H1 (cell line): ENCODE measurements around the gene FRMD4B. TPM values are rescaled to one million over a fixed set of nuclear protein-coding genes. Genes with fewer than 3 reads are reported as not detected.

Experiments used
- CTCF ChIA-PET: fragments of 300-600 bp; sonication (Branson Sonifier 250); formaldehyde crosslinking; loops from one replicate; lab custom pipeline; 2021; ENCODE audit not compliant: partially characterized antibody; lab: Charles Lee
- POLR2A ChIA-PET: fragments of 300-600 bp; sonication (Branson Sonifier 250); formaldehyde crosslinking; loops from one replicate; lab custom pipeline; 2021; ENCODE audit warnings: inconsistent platforms; ENCODE audit not compliant: partially characterized antibody; lab: Charles Lee
- DNase-seq, 2 experiments: peaks; one replicate each; pipeline versions ENCODE4 v3.0.0 to v3.0.0-alpha.2; 2010 to 2022; ENCODE audit warnings: low spot score in 2 of 2, low read depth in 1 of 2, mixed read lengths in 1 of 2
- FAIRE-seq: peaks from 2 replicates; lab custom pipeline; 2011; peaks lifted over from hg19 to GRCh38; lab: Jason Lieb, UNC
- H2AFZ ChIP-seq: 2 replicates; pipeline ENCODE4 v1.8.1; 2012; ENCODE audit warnings: low read length, inconsistent platforms
- H2AK5ac ChIP-seq: 2 replicates; pipeline ENCODE4 v1.6.1; 2013; ENCODE audit warnings: low read depth, low read length
- H2BK120ac ChIP-seq: replicated peaks from 2 replicates; pipeline ENCODE3; 2013; ENCODE audit warnings: low read depth, low read length, inconsistent platforms
- H2BK12ac ChIP-seq: 2 replicates; pipeline ENCODE4 v1.6.1; 2013; ENCODE audit warnings: low read depth, low read length
- H2BK15ac ChIP-seq: 2 replicates; pipeline ENCODE4 v1.6.1; 2013; ENCODE audit warnings: low read length
- H2BK20ac ChIP-seq: 2 replicates; pipeline ENCODE4 v1.6.1; 2013; ENCODE audit warnings: low read length
- H2BK5ac ChIP-seq: 2 replicates; pipeline ENCODE4 v1.6.1; 2013; ENCODE audit warnings: low read depth, low read length
- H3K14ac ChIP-seq: 2 replicates; pipeline ENCODE4 v1.6.1; 2013; ENCODE audit warnings: inconsistent platforms; ENCODE audit not compliant: insufficient read length
- H3K18ac ChIP-seq: 2 replicates; pipeline ENCODE4 v1.6.1; 2013; ENCODE audit warnings: low read length; ENCODE audit errors: extremely low read depth
- H3K23ac ChIP-seq: 2 replicates; pipeline ENCODE4 v1.6.1; 2013; ENCODE audit warnings: inconsistent platforms; ENCODE audit not compliant: insufficient read length
- H3K23me2 ChIP-seq: 2 replicates; pipeline ENCODE4 v1.6.1; 2013; ENCODE audit warnings: low read depth, low read length
- H3K27ac ChIP-seq: 2 replicates; pipeline ENCODE4 v1.6.1; 2011; ENCODE audit warnings: low read depth, low read length, inconsistent platforms
- H3K27me3 ChIP-seq, 4 experiments: replicated peaks in 1 of 4; 1 replicate in 1 of 4; 2 replicates in 3 of 4; pipeline versions ENCODE4 v1.6.1 to v1.8.1; 2011 to 2013; ENCODE audit warnings: low read length in 3 of 4, mild to moderate bottlenecking in 3 of 4, inconsistent platforms in 2 of 4, mixed read lengths in 2 of 4, moderate library complexity in 1 of 4; ENCODE audit not compliant: control insufficient read depth in 3 of 4, insufficient read depth in 3 of 4; ENCODE audit errors: extremely low read depth in 1 of 4
- H3K36me3 ChIP-seq, 4 experiments: 2 replicates each; pipeline versions ENCODE4 v1.6.1 to v1.8.1; 2011 to 2013; ENCODE audit warnings: mild to moderate bottlenecking in 4 of 4, low read length in 3 of 4, moderate library complexity in 2 of 4, control low read depth in 1 of 4, inconsistent platforms in 1 of 4; ENCODE audit not compliant: insufficient read depth in 4 of 4, control insufficient read depth in 2 of 4
- H3K4ac ChIP-seq: replicated peaks from 2 replicates; pipeline ENCODE3; 2013; ENCODE audit warnings: low read length, low read depth, mixed read lengths, inconsistent platforms; ENCODE audit not compliant: insufficient read length
- H3K4me1 ChIP-seq, 4 experiments: replicated peaks in 1 of 4; 1 replicate in 1 of 4; 2 replicates in 3 of 4; pipeline versions ENCODE4 v1.6.1 to v1.8.1; 2011 to 2013; ENCODE audit warnings: low read length in 3 of 4, inconsistent platforms in 2 of 4, mixed read lengths in 1 of 4; ENCODE audit not compliant: insufficient read depth in 4 of 4, control insufficient read depth in 3 of 4
- H3K4me2 ChIP-seq, 2 experiments: 2 replicates each; pipeline versions ENCODE4 v1.6.1 to v1.8.1; 2011 to 2013; ENCODE audit warnings: low read depth in 2 of 2, low read length in 2 of 2, control low read depth in 1 of 2, inconsistent platforms in 1 of 2, mild to moderate bottlenecking in 1 of 2; ENCODE audit not compliant: insufficient read depth in 1 of 2
- H3K4me3 ChIP-seq, 4 experiments: fragments of 200-600, 300-600 bp in 1 of 4; sonication (generic), shearing (Covaris generic), sonication (Bioruptor Twin) in 1 of 4; 2 replicates each; pipeline versions ENCODE4 v1.5.1 to v1.8.1; 2011 to 2016; ENCODE audit warnings: low read length in 4 of 4, low read depth in 3 of 4, control low read depth in 2 of 4, inconsistent platforms in 2 of 4, mild to moderate bottlenecking in 2 of 4, mixed read lengths in 1 of 4, moderate library complexity in 1 of 4; ENCODE audit not compliant: insufficient read depth in 2 of 4; ENCODE audit errors: extremely low read depth in 1 of 4
- H3K56ac ChIP-seq: replicated peaks from 2 replicates; pipeline ENCODE3; 2013; ENCODE audit warnings: low read depth, mild to moderate bottlenecking, mixed read lengths, low read length, inconsistent platforms; ENCODE audit not compliant: insufficient read length
- H3K79me1 ChIP-seq: 2 replicates; pipeline ENCODE4 v1.6.1; 2013; ENCODE audit warnings: low read depth, low read length, control low read depth
- H3K79me2 ChIP-seq, 2 experiments: 2 replicates each; pipeline versions ENCODE4 v1.6.1 to v1.8.1; 2012 to 2013; ENCODE audit warnings: low read length in 2 of 2, mild to moderate bottlenecking in 2 of 2, inconsistent platforms in 1 of 2; ENCODE audit not compliant: insufficient read depth in 2 of 2, control insufficient read depth in 1 of 2
- H3K9ac ChIP-seq, 4 experiments: replicated peaks in 1 of 4; 1 replicate in 1 of 4; 2 replicates in 3 of 4; pipeline versions ENCODE4 v1.6.1 to v1.8.1; 2011 to 2013; ENCODE audit warnings: low read depth in 3 of 4, low read length in 3 of 4, control low read depth in 2 of 4, mild to moderate bottlenecking in 2 of 4, moderate library complexity in 2 of 4, inconsistent platforms in 1 of 4; ENCODE audit errors: extremely low read depth in 1 of 4
- H3K9me3 ChIP-seq, 2 experiments: 2 replicates each; pipeline versions ENCODE4 v1.6.1 to v1.8.1; 2012 to 2013; ENCODE audit warnings: mild to moderate bottlenecking in 2 of 2, moderate library complexity in 2 of 2, control low read depth in 1 of 2, inconsistent platforms in 1 of 2, low read depth in 1 of 2, low read length in 1 of 2, mixed read lengths in 1 of 2; ENCODE audit not compliant: insufficient read depth in 2 of 2
- H4K20me1 ChIP-seq, 2 experiments: replicated peaks in 1 of 2; 2 replicates each; pipeline versions ENCODE3 to v1.8.1; 2011 to 2013; ENCODE audit warnings: inconsistent platforms in 2 of 2, low read length in 2 of 2, mild to moderate bottlenecking in 1 of 2; ENCODE audit not compliant: insufficient read depth in 2 of 2, control insufficient read depth in 1 of 2
- H4K5ac ChIP-seq: 2 replicates; pipeline ENCODE4 v1.6.1; 2013; ENCODE audit warnings: low read length, low read depth, mixed read lengths, inconsistent platforms; ENCODE audit not compliant: insufficient read length
- H4K8ac ChIP-seq: 2 replicates; pipeline ENCODE4 v1.8.0; 2013; ENCODE audit warnings: mild to moderate bottlenecking, moderate library complexity, low read length, inconsistent platforms; ENCODE audit not compliant: insufficient read depth; ENCODE audit errors: extremely low read depth
- H4K91ac ChIP-seq: replicated peaks from 2 replicates; pipeline ENCODE3; 2013; ENCODE audit warnings: low read length, mixed read lengths, inconsistent platforms; ENCODE audit not compliant: insufficient read length
- BRCA1 ChIP-seq: IDR thresholded peaks from 2 replicates; pipeline ENCODE4 v1.6.1; 2012; ENCODE audit warnings: low read depth, low read length, improper control_type of control experiment
- CBX8 ChIP-seq: fragments of 300-800, 300-1000 bp; sonication (generic); IDR thresholded peaks from 2 replicates; pipeline ENCODE4 v1.7.1; 2016; ENCODE audit warnings: low read depth, low read length, borderline replicate concordance
- EGR1 ChIP-seq: IDR thresholded peaks from 2 replicates; pipeline ENCODE4 v1.6.1; 2011; ENCODE audit warnings: low read depth, low read length, borderline replicate concordance
- RXRA ChIP-seq: IDR thresholded peaks from 2 replicates; pipeline ENCODE4 v1.6.1; 2011; ENCODE audit warnings: low read depth, mild to moderate bottlenecking, low read length, moderate library complexity; ENCODE audit not compliant: insufficient read depth
- SAP30 ChIP-seq: fragments of 300-600 bp; sonication (generic); IDR thresholded peaks from 2 replicates; pipeline ENCODE4 v1.7.1; 2012; ENCODE audit warnings: low read length, moderate library complexity, mild to moderate bottlenecking, inconsistent platforms; ENCODE audit not compliant: insufficient read depth, insufficient replicate concordance
- SIN3A ChIP-seq, 2 experiments: IDR thresholded peaks in 1 of 2; conservative IDR thresholded peaks in 1 of 2; 2 replicates each; pipeline ENCODE4 v1.6.1; 2011 to 2012; ENCODE audit warnings: low read length in 2 of 2, improper control_type of control experiment in 1 of 2, low read depth in 1 of 2, mild to moderate bottlenecking in 1 of 2
- SIRT6 ChIP-seq: IDR thresholded peaks from one replicate; pipeline ENCODE4 v1.7.1; 2012; ENCODE audit warnings: low read length, inconsistent platforms
- ZNF274 ChIP-seq: IDR thresholded peaks from 2 replicates; pipeline ENCODE4 v1.7.0; 2012; ENCODE audit warnings: low read length, borderline replicate concordance; ENCODE audit errors: extremely low read depth
- WGBS, 2 experiments: shearing (Covaris generic) in 1 of 2; methylation state at CpG; one replicate each; pipeline versions ENCODE4 v1.1.6 to v1.1.7; 2013 to 2015; ENCODE audit warnings: low lambda C conversion rate in 2 of 2, mixed read lengths in 2 of 2, inconsistent platforms in 1 of 2, low coverage in 1 of 2, missing lambda C conversion rate in 1 of 2; ENCODE audit not compliant: insufficient replicate concordance in 2 of 2, insufficient coverage in 1 of 2, insufficient read length in 1 of 2; ENCODE audit errors: extremely low coverage in 1 of 2, missing lambda C conversion rate in 1 of 2; 5-methylcytosine and 5-hydroxymethylcytosine counted together
- polyA plus RNA-seq, 7 experiments: library from polyadenylated mRNA; depleted of rRNA in 3 of 7; stranded (reverse) in 5 of 7; unstranded in 2 of 7; fragments of >200 nt in 5 of 7; fragments of 200-250 nt in 2 of 7; gene quantifications; 1 replicate in 5 of 7; 2 replicates in 1 of 7; 4 replicates in 1 of 7; pipeline versions ENCODE4 v1.2.1 to v1.2.3, GENCODE V29; 2011 to 2013; ENCODE audit warnings: missing spikeins in 2 of 7, mixed read lengths in 2 of 7
- total RNA-seq: library from RNA; stranded (reverse); fragmentation: NEBNext Ultra II Directional; extraction: Animal tissue kit (Norgen Biotek cat#: 25700); gene quantifications from 2 replicates; pipeline ENCODE4 v1.2.1, GENCODE V29; 2021
- TF ChIP-seq, protein P1 (sequence below): IDR thresholded peaks from 2 replicates; pipeline ENCODE4 v1.6.1; 2011; ENCODE audit warnings: low read depth, mild to moderate bottlenecking, low read length; ENCODE audit not compliant: insufficient read depth

FRMD4B gene
- total and polyA plus RNA-seq, 2 of the 8 experiments (the other 6 are each of a cell fraction or from before 2014, with no cell fraction given): 2.7 to 7.2 TPM

DNA sequence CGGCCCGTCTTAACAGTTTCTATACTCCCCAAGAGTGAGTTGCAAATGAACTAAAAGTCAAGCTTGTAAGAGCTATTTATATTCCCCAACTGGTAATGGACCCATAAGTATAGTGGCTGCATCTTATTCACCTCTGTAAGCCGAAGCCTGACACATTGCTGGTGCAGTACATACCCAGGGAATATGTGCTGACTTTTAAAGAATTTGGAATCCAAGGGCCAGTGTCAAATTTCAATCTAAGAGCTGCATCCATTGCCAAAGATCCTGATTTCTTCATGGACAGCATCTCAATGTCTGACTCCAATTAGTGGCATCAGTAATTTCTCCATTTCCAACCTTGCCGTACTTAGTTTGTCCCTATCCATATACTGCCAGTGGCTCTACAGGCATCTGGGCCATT lies 42.0 kb downstream of the FRMD4B start:
- Histone ChIP-seq H3K23ac (no peak overlapping the region), H3K79me2 (no peaks in the 10 kb centered on the region), H2BK15ac (no peak overlapping the region), H2BK120ac (no peak overlapping the region), H2AFZ (no peak overlapping the region), H3K18ac (no peak overlapping the region), H4K91ac (no peak overlapping the region), H4K20me1 (no peaks in the 10 kb centered on the region), H3K14ac (no peak overlapping the region), H3K79me1 (no peaks in the 10 kb centered on the region), H3K23me2 (no peaks in the 10 kb centered on the region), H3K27ac (no peak overlapping the region), H3K4ac (no peak overlapping the region), H3K36me3 (no peaks in the 10 kb centered on the region), H2BK12ac (no peak overlapping the region), H3K4me3 (no peak overlapping the region), H3K56ac (no peak overlapping the region), H3K27me3 (no peaks in the 10 kb centered on the region; a peak in 1 of 7 replicates), H3K9ac (no peak overlapping the region), H2BK20ac (no peak overlapping the region), H3K9me3 (peaks cover 8 to 13% of the 10 kb centered on the region in 2 experiments), H4K5ac (no peak overlapping the region), H4K8ac (no peak overlapping the region), H3K4me2 (no peak overlapping the region), H3K4me1 (peaks cover 0 to 7% (median 1%) of the 10 kb centered on the region in 4 experiments; a peak in 3 of 7 replicates), H2BK5ac (no peak overlapping the region), H2AK5ac (no peak overlapping the region)
- TF ChIP-seq SIN3A (conservative IDR thresholded peaks at IDR 0.05 in 1 of 2, IDR thresholded peaks at IDR 0.05 in 1 of 2; ENCODE audit: low read depth in 1 of 2, low read length in 2 of 2): no peak
- no peak for TF ChIP-seq ZNF274
- no peak for TF ChIP-seq EGR1
- TF ChIP-seq SAP30: no peak
- no peak for TF ChIP-seq RXRA
- TF ChIP-seq, protein P1, sequence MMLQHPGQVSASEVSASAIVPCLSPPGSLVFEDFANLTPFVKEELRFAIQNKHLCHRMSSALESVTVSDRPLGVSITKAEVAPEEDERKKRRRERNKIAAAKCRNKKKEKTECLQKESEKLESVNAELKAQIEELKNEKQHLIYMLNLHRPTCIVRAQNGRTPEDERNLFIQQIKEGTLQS: no peak
- no peak for TF ChIP-seq BRCA1
- TF ChIP-seq SIRT6: no peak
- no peak for TF ChIP-seq CBX8
- POLR2A ChIA-PET: no interaction called here
- WGBS, 2 experiments: 69% methylated on average over 4 of the region's 4 CpGs; no CpG with 5 or more reads in 1 of the 2 experiments
- DNase-seq (no peak), FAIRE-seq (no peak)
- CTCF ChIA-PET: interaction anchor here (1.0 to 1.5 kb wide), 3 partner anchors 38 to 224 kb away, joined by 3 to 4 read pairs (median 3); no protein-coding TSS in a partner anchor
